Measurements from ENCODE around the gene SIRT7.
A peak's percentile ranks its signal among the peaks of the same experiment; 100 is the strongest.

The SIRT7 gene

GRCh38 chr17:81866440-81867169 lies 51.4 kb downstream of the SIRT7 start:
- H3K27me3 ChIP-seq, result no peaks in the 10 kb centered on the region
- H3K4me1 ChIP-seq, result peaks cover 70 to 85% (median 80%) of the 10 kb centered on the region in 10 experiments
- H3K9me3 ChIP-seq (replicated peaks in 1 of 11), result no peaks in the 10 kb centered on the region
- H3K4me2 ChIP-seq, result peak overlapping the region; percentile 53 to 99 (median 68)
- peaks cover 24 to 63% (median 46%) of the 10 kb centered on the region in 11 experiments for H3K36me3 ChIP-seq
- H4K20me1 ChIP-seq, result peaks cover 55 to 77% (median 68%) of the 10 kb centered on the region in 11 experiments
- peak overlapping the region in 10 of 11 experiments; percentile 34 to 78 (median 55); a peak in 19 of 22 replicates for H3K27ac ChIP-seq
- TF ChIP-seq Cebpa-rat (IDR thresholded peaks at IDR 0.05), result no peak
- H3K4me3 ChIP-seq, result 0 out of 20 replicates have a peak overlapping the region, but pooled peaks of 1 of the 10 experiments have one; percentile 1
- peak overlapping the region; percentile 47 to 88 (median 60); a peak in 19 of 22 replicates for H3K9ac ChIP-seq

GRCh38 chr17:81865733-81866439 lies 52.1 kb downstream of the SIRT7 start:
- Histone ChIP-seq H3K36me3 (peaks cover 24 to 63% (median 46%) of the 10 kb centered on the region in 11 experiments), H3K27me3 (no peaks in the 10 kb centered on the region), H3K4me2 (peak overlapping the region; percentile 53 to 99 (median 68)), H3K4me3 (no peak overlapping the region), H3K4me1 (peaks cover 70 to 84% (median 81%) of the 10 kb centered on the region in 10 experiments), H3K9ac (peak overlapping the region in 10 of 11 experiments; percentile 37 to 88 (median 58); a peak in 17 of 22 replicates), H3K9me3 (replicated peaks in 1 of 11) (no peaks in the 10 kb centered on the region), H4K20me1 (peaks cover 55 to 77% (median 68%) of the 10 kb centered on the region in 11 experiments), H3K27ac (peak overlapping the region in 8 of 11 experiments; percentile 6 to 78 (median 55); a peak in 11 of 22 replicates)
- TF ChIP-seq Cebpa-rat (IDR thresholded peaks at IDR 0.05), result no peak

- peaks cover 50 to 74% (median 64%) of the 10 kb centered on the region in 11 experiments for H4K20me1 ChIP-seq
- H3K27ac ChIP-seq, result peak overlapping the region in 3 of 11 experiments; percentile 27 to 67 (median 55); a peak in 4 of 22 replicates
- H3K36me3 ChIP-seq, result peaks cover 24 to 63% (median 45%) of the 10 kb centered on the region in 11 experiments
- no peaks in the 10 kb centered on the region for H3K27me3 ChIP-seq
- H3K9ac ChIP-seq, result peak overlapping the region in 10 of 11 experiments; percentile 37 to 88 (median 58); a peak in 10 of 22 replicates
- H3K4me1 ChIP-seq, result peaks cover 70 to 84% (median 81%) of the 10 kb centered on the region in 10 experiments
- no peak overlapping the region for H3K4me3 ChIP-seq
- no peaks in the 10 kb centered on the region for H3K9me3 ChIP-seq (replicated peaks in 1 of 11)
- peak overlapping the region; percentile 53 to 99 (median 68); a peak in 16 of 22 replicates for H3K4me2 ChIP-seq
- TF ChIP-seq Cebpa-rat (IDR thresholded peaks at IDR 0.05), result no peak
These were observed 52.6 kb downstream of the SIRT7 start for GRCh38 chr17:81865358-81865732.

DNA sequence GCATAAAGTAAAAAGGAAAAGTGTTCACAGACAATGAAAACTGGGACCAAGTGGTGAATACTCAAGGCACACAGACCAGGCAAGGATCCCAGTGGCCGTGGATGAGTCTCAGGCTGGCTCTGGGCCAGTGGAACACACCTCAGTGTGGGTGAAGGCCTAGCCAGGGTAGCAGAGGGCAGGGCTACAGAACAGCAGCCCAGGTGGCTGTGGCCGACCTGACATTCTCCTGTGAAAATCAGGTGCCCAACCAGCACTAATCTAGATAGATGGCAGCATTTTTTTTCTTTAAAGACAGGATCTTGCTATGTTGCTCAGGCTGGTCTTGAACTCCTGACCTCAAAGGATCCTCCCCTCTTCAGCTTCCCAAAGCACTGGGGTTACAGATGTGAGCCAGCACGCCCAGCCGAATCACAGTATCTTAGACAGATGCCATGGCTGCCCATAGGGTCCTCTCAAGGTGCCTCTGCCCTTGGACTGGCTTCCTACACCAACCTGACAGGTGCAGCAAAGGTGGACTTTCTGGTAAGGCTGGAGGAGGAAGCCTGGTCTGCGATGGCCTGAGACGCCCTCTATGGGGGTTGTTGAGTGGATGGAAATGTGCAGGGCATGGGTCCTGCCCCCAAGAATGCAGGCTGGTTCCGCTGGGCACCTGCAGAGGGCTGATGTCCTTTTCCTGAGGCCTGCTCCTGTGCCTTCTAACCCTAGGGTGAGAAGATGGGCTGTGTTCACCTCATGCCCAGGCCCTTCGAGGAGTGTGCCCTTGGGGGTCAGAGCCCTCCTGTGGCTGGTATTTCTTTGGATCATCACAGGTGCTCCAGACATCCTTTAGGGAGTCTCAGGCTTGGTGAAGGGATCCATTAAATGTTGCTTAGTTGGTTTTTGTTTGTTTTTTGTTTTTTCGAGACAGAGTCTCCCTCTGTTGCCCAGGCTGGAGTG lies 53.9 kb downstream of the SIRT7 start:
- Histone ChIP-seq H3K27me3 (no peaks in the 10 kb centered on the region), H3K4me3 (no peak overlapping the region), H3K4me2 (peak overlapping the region; percentile 13 to 97 (median 93); a peak in 13 of 22 replicates), H3K27ac (peak overlapping the region in 3 of 11 experiments; percentile 15 to 90 (median 27); a peak in 3 of 22 replicates), H3K36me3 (peaks cover 18 to 58% (median 37%) of the 10 kb centered on the region in 11 experiments), H3K9ac (peak overlapping the region in 8 of 11 experiments; percentile 14 to 94 (median 88); a peak in 10 of 22 replicates), H3K9me3 (replicated peaks in 1 of 11) (no peaks in the 10 kb centered on the region), H3K4me1 (peaks cover 70 to 81% (median 76%) of the 10 kb centered on the region in 10 experiments), H4K20me1 (peaks cover 48 to 70% (median 59%) of the 10 kb centered on the region in 11 experiments)
- no peak for TF ChIP-seq Cebpa-rat (IDR thresholded peaks at IDR 0.05)

- Histone ChIP-seq H4K20me1 (peaks cover 49 to 70% (median 60%) of the 10 kb centered on the region in 11 experiments), H3K9me3 (replicated peaks in 1 of 11) (no peaks in the 10 kb centered on the region), H3K9ac (peak overlapping the region in 10 of 11 experiments; percentile 87 to 94 (median 88); a peak in 15 of 22 replicates), H3K27me3 (no peaks in the 10 kb centered on the region), H3K4me2 (peak overlapping the region; percentile 81 to 97 (median 93); a peak in 20 of 22 replicates), H3K36me3 (peaks cover 19 to 58% (median 37%) of the 10 kb centered on the region in 11 experiments), H3K4me1 (peaks cover 72 to 82% (median 78%) of the 10 kb centered on the region in 10 experiments), H3K4me3 (no peak overlapping the region), H3K27ac (peak overlapping the region in 3 of 11 experiments; percentile 90 to 96 (median 91); a peak in 6 of 22 replicates)
- TF ChIP-seq Cebpa-rat (IDR thresholded peaks at IDR 0.05), result no peak
These were observed 54.8 kb downstream of the SIRT7 start for GRCh38 chr17:81863123-81863675.
